Nephron (organoid): ENCODE data around the gene SUCLG2.

Experiments used
- H3K27ac Mint-ChIP-seq, 3 experiments: 2 replicates each; pipeline ENCODE4 v1.8.0; 2020; ENCODE audit warnings: mixed read lengths in 3 of 3, mild to moderate bottlenecking in 2 of 3, moderate library complexity in 1 of 3
- H3K27me3 Mint-ChIP-seq: 2 replicates; pipeline ENCODE4 v1.8.0; 2021; ENCODE audit warnings: low read depth, mild to moderate bottlenecking, moderate library complexity, mixed read lengths
- H3K36me3 Mint-ChIP-seq: 2 replicates; pipeline ENCODE4 v1.8.0; 2020; ENCODE audit warnings: low read depth, mixed read lengths
- H3K4me1 Mint-ChIP-seq: 2 replicates; pipeline ENCODE4 v1.8.0; 2020; ENCODE audit warnings: mixed read lengths
- H3K4me3 Mint-ChIP-seq, 3 experiments: 2 replicates each; pipeline ENCODE4 v1.8.0; 2020; ENCODE audit warnings: mild to moderate bottlenecking in 3 of 3, mixed read lengths in 3 of 3, moderate library complexity in 2 of 3
- H3K9me3 Mint-ChIP-seq: 2 replicates; pipeline ENCODE4 v1.8.0; 2020; ENCODE audit warnings: mixed read lengths
- CTCF ChIP-seq, 3 experiments: fragments of 200-600 bp; sonication (generic); IDR thresholded peaks; one replicate each; pipeline ENCODE4 v1.5.0; 2021; ENCODE audit warnings: antibody characterized with exemption in 3 of 3; ENCODE audit not compliant: unreplicated experiment in 3 of 3

SUCLG2 gene

GRCh38 chr3:67458408-67458807, 196.0 kb downstream of the SUCLG2 start:
- peaks cover 36% of the 10 kb centered on the region for H3K4me1 Mint-ChIP-seq
- no peak overlapping the region for H3K4me3 Mint-ChIP-seq
- H3K36me3 Mint-ChIP-seq = no peaks in the 10 kb centered on the region
- H3K9me3 Mint-ChIP-seq = no peaks in the 10 kb centered on the region
- TF ChIP-seq CTCF (IDR thresholded peaks at IDR 0.05; ENCODE audit: unreplicated experiment in 3 of 3) = no peak
- no peaks in the 10 kb centered on the region for H3K27me3 Mint-ChIP-seq
- peak overlapping the region in 1 of 3 experiments; percentile 44 for H3K27ac Mint-ChIP-seq

GRCh38 chr3:67453628-67454027, 200.8 kb downstream of the SUCLG2 start:
- H3K36me3 Mint-ChIP-seq = no peaks in the 10 kb centered on the region
- no peak for TF ChIP-seq CTCF (IDR thresholded peaks at IDR 0.05; ENCODE audit: unreplicated experiment in 3 of 3)
- H3K27me3 Mint-ChIP-seq = no peaks in the 10 kb centered on the region
- no peak overlapping the region for H3K27ac Mint-ChIP-seq
- H3K4me1 Mint-ChIP-seq = peaks cover 4% of the 10 kb centered on the region
- no peaks in the 10 kb centered on the region for H3K9me3 Mint-ChIP-seq
- H3K4me3 Mint-ChIP-seq = no peak overlapping the region

- H3K4me3 Mint-ChIP-seq = no peak overlapping the region
- TF ChIP-seq CTCF (IDR thresholded peaks at IDR 0.05; ENCODE audit: unreplicated experiment in 3 of 3) = no peak
- H3K4me1 Mint-ChIP-seq = no peaks in the 10 kb centered on the region
- H3K27me3 Mint-ChIP-seq = no peaks in the 10 kb centered on the region
- no peaks in the 10 kb centered on the region for H3K36me3 Mint-ChIP-seq
- no peak overlapping the region for H3K27ac Mint-ChIP-seq
- no peaks in the 10 kb centered on the region for H3K9me3 Mint-ChIP-seq
Observed at GRCh38 chr3:67450153-67450552, 204.3 kb downstream of the SUCLG2 start.

DNA sequence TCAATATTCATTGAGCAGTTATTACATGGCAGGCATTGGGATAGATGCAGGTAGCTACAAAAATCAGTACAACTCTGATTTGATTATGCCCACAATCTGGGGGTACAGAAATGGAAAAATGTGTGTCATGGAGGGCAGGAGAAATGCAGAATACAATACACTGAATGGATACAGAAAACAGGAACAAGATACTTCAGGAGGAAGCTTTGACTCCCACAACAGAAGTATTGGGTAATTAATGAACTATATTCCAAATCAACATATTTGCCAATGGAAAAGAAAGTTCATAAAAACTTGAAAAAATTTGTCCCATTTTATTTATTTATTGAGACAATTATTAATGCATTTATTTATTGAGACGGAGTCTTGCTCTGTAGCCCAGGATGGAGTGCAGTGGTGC, 207.0 kb downstream of the SUCLG2 start:
- H3K27me3 Mint-ChIP-seq = no peaks in the 10 kb centered on the region
- H3K4me3 Mint-ChIP-seq = no peak overlapping the region
- no peak overlapping the region for H3K27ac Mint-ChIP-seq
- H3K4me1 Mint-ChIP-seq = no peaks in the 10 kb centered on the region
- H3K9me3 Mint-ChIP-seq = peaks cover 5% of the 10 kb centered on the region
- TF ChIP-seq CTCF (IDR thresholded peaks at IDR 0.05; ENCODE audit: unreplicated experiment in 3 of 3) = no peak
- peaks cover 7% of the 10 kb centered on the region for H3K36me3 Mint-ChIP-seq

GRCh38 chr3:67437789-67438188, 216.6 kb downstream of the SUCLG2 start:
- Mint-ChIP-seq H3K27me3 (no peaks in the 10 kb centered on the region), H3K4me1 (no peaks in the 10 kb centered on the region), H3K9me3 (peaks cover 25% of the 10 kb centered on the region), H3K27ac (no peak overlapping the region), H3K4me3 (no peak overlapping the region), H3K36me3 (peaks cover 31% of the 10 kb centered on the region)
- TF ChIP-seq CTCF (IDR thresholded peaks at IDR 0.05; ENCODE audit: unreplicated experiment in 3 of 3) = no peak

DNA sequence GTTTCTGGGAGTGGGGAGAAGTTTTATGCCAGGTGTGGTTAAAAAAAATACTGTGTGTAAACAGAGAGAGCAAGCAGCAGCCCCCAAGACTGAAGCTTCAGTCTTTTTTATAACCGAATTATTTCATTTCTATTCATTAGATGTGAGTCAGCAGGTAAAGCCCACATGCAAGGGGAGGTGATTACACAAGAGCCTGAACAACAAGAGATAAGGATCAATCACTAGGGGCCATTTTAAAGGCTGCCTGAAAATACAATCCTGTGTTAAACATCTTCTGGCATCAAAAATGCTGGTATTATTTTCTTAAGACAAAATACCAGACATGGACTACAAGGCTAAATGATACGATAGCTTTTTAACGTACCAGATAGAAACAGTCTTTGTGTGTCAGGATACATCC, 217.3 kb downstream of the SUCLG2 start:
- Mint-ChIP-seq H3K4me3 (no peak overlapping the region), H3K36me3 (peaks cover 28% of the 10 kb centered on the region), H3K27me3 (no peaks in the 10 kb centered on the region), H3K27ac (no peak overlapping the region), H3K4me1 (no peaks in the 10 kb centered on the region), H3K9me3 (peaks cover 25% of the 10 kb centered on the region)
- no peak for TF ChIP-seq CTCF (IDR thresholded peaks at IDR 0.05; ENCODE audit: unreplicated experiment in 3 of 3)
